Fibroblast of mammary gland (primary cell): Measurements from ENCODE around the gene FRY.

Source experiments
- DNase-seq: peaks from one replicate; pipeline ENCODE4 v3.0.0-alpha.2; 2010; ENCODE audit warnings: low read depth
- H3K4me3 ChIP-seq: 2 replicates; pipeline ENCODE4 v1.5.1; 2011; ENCODE audit warnings: low read depth, mild to moderate bottlenecking, low read length, moderate library complexity; ENCODE audit not compliant: control insufficient read depth
- CTCF ChIP-seq: conservative IDR thresholded peaks from 2 replicates; pipeline ENCODE4 v1.5.1; 2011; ENCODE audit warnings: low read depth, low read length, inconsistent platforms; ENCODE audit not compliant: control insufficient read depth, insufficient read depth

Gene FRY

GRCh38 chr13:32309312-32310133 lies 277.9 kb downstream of the FRY start:
- peak; percentile 42 for DNase-seq
- peak overlapping the region; percentile 29 for H3K4me3 ChIP-seq
- no peak for TF ChIP-seq CTCF

GRCh38 chr13:32310134-32310706 lies 278.6 kb downstream of the FRY start:
- H3K4me3 ChIP-seq: peak overlapping the region; percentile 29
- DNase-seq: peak; percentile 76
- peak; percentile 76 for TF ChIP-seq CTCF

- no peak for DNase-seq
- TF ChIP-seq CTCF: no peak
- H3K4me3 ChIP-seq: no peak overlapping the region
These were observed 279.8 kb downstream of the FRY start for GRCh38 chr13:32311188-32311897.

- no peak for TF ChIP-seq CTCF
- H3K4me3 ChIP-seq: peak overlapping the region; percentile 89
- DNase-seq: peak; percentile 72
These were observed 283.0 kb downstream of the FRY start for GRCh38 chr13:32314271-32315237.

GRCh38 chr13:32315238-32316027 lies 283.9 kb downstream of the FRY start, which contains the start of the genes BRCA2 and ZAR1L:
Gene BRCA2 (plus strand): TSS chr13:32315508. CDS start chr13:32316461, 953 bp downstream.
Gene ZAR1L (minus strand): TSS chr13:32315363. CDS start chr13:32311925, 3,438 bp downstream.
- TF ChIP-seq CTCF: no peak
- peak; percentile 87 for DNase-seq
- H3K4me3 ChIP-seq: peak within 1 kb of the TSS; percentile 89
